Fibroblast of the aortic adventitia (primary cell): ENCODE results near the gene GJD3. TPM values are rescaled to one million over a fixed set of nuclear protein-coding genes. Genes with fewer than 3 reads are reported as not detected.
"Not testable (repeated sequence)": the region's sequence is repeated elsewhere in the genome, so short reads cannot be mapped to it uniquely, and the experiment has no call there.

Experiments used
- DNase-seq: peaks from one replicate; pipeline ENCODE4 v3.0.0-alpha.2; 2010; ENCODE audit warnings: low read depth
- H3K4me3 ChIP-seq: 2 replicates; pipeline ENCODE4 v1.5.1; 2011; ENCODE audit warnings: low read depth, mild to moderate bottlenecking, control low read depth, low read length, moderate library complexity
- CTCF ChIP-seq: IDR thresholded peaks from 2 replicates; pipeline ENCODE4 v1.5.1; 2011; ENCODE audit warnings: mild to moderate bottlenecking, low read length, control low read depth, inconsistent platforms; ENCODE audit not compliant: insufficient read depth
- total RNA-seq: library from RNA; depleted of rRNA; stranded (reverse); fragments of >200 nt; gene quantifications from 2 replicates; pipeline ENCODE4 v1.2.3, GENCODE V29; 2012; ENCODE audit warnings: low replicate concordance

Gene GJD3
- total RNA-seq, 1 donor = not detected

GRCh38 chr17:40404003-40404402 lies 39.5 kb upstream of the GJD3 start:
- H3K4me3 ChIP-seq = no peak overlapping the region
- no peak for TF ChIP-seq CTCF
- DNase-seq = peak; percentile 6

- TF ChIP-seq CTCF = peak; percentile 7
- no peak for DNase-seq
- no peak overlapping the region for H3K4me3 ChIP-seq
These were observed 38.1 kb upstream of the GJD3 start for GRCh38 chr17:40402668-40403067.

GRCh38 chr17:40399185-40399584 lies 34.6 kb upstream of the GJD3 start:
- DNase-seq = peak; percentile 83
- no peak overlapping the region for H3K4me3 ChIP-seq
- peak; percentile 58 for TF ChIP-seq CTCF

- H3K4me3 ChIP-seq, DNase-seq: not testable (repeated sequence)
These were observed 22.0 kb upstream of the GJD3 start for GRCh38 chr17:40386555-40386954.

- DNase-seq = peak; percentile 31
- H3K4me3 ChIP-seq = no peak overlapping the region
- no peak for TF ChIP-seq CTCF
These were observed 17.7 kb upstream of the GJD3 start for GRCh38 chr17:40382251-40382650.

- H3K4me3 ChIP-seq = no peak overlapping the region
- no peak for DNase-seq
- TF ChIP-seq CTCF = no peak
These were observed 14.4 kb upstream of the GJD3 start for GRCh38 chr17:40378966-40379365.

GRCh38 chr17:40377832-40378231 lies 13.3 kb upstream of the GJD3 start:
- no peak for TF ChIP-seq CTCF
- DNase-seq = no peak
- H3K4me3 ChIP-seq = no peak overlapping the region

GRCh38 chr17:40376541-40376940 lies 12.0 kb upstream of the GJD3 start:
- not testable (repeated sequence) for DNase-seq, H3K4me3 ChIP-seq

GRCh38 chr17:40375786-40376185 lies 11.2 kb upstream of the GJD3 start:
- DNase-seq = not testable (repeated sequence)

More at GRCh38 chr17:40375786-40376185, 11.2 kb upstream of the GJD3 start:
- H3K4me3 ChIP-seq = not testable (repeated sequence)
